Testis (tissue), 2 donors: ENCODE results near the gene FBXL7.

Experiments
- POLR2A ChIP-seq: fragments of 450-650 bp; IDR thresholded peaks from one replicate; pipeline ENCODE4 v1.6.1; 2017; ENCODE audit warnings: antibody characterized with exemption, mild to moderate bottlenecking, moderate library complexity
- TF ChIP-seq, protein P1 (sequence below), 3 experiments: fragments of 450-650 bp in 2 of 3; fragments of 200-600 bp in 1 of 3; sonication (generic) in 1 of 3; IDR thresholded peaks; one replicate each; pipeline ENCODE4 v1.5.1; 2016 to 2019; ENCODE audit warnings: antibody characterized with exemption in 3 of 3, mild to moderate bottlenecking in 2 of 3, moderate library complexity in 1 of 3

DNA sequence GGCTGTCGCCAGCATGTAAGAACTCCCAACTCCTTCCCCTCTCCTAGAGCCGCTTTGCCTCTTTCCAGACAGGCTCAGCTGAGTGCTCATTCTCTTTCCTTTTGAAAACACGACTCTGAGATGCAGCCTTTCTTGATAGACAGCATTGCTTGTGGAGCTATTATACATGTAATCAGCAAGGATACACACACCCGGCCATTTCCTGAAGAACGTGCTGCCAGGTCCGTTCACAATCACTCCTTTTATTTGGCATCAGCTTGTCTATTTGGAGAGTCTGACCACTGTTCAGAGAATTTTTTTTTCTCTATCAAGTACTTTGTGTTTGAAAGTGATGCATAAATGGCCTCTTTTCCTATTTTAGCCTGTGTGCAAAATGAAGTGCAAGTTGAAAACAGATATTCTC, 351.0 kb downstream of the FBXL7 start:
- TF ChIP-seq, protein P1, sequence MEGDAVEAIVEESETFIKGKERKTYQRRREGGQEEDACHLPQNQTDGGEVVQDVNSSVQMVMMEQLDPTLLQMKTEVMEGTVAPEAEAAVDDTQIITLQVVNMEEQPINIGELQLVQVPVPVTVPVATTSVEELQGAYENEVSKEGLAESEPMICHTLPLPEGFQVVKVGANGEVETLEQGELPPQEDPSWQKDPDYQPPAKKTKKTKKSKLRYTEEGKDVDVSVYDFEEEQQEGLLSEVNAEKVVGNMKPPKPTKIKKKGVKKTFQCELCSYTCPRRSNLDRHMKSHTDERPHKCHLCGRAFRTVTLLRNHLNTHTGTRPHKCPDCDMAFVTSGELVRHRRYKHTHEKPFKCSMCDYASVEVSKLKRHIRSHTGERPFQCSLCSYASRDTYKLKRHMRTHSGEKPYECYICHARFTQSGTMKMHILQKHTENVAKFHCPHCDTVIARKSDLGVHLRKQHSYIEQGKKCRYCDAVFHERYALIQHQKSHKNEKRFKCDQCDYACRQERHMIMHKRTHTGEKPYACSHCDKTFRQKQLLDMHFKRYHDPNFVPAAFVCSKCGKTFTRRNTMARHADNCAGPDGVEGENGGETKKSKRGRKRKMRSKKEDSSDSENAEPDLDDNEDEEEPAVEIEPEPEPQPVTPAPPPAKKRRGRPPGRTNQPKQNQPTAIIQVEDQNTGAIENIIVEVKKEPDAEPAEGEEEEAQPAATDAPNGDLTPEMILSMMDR (IDR thresholded peaks at IDR 0.05): no peak
- TF ChIP-seq POLR2A: no peak
